HEK293 (cell line): Measurements from ENCODE around the gene RAB11FIP3.
A peak's percentile ranks its signal among the peaks of the same experiment; 100 is the strongest.

Experiments
- HOXD13 ChIP-seq: sonication (generic); formaldehyde crosslinking; IDR thresholded peaks from 2 replicates; pipeline ENCODE4 v1.8.0; 2022; ENCODE audit warnings: missing genetic modification reagents, borderline replicate concordance
- OVOL3 ChIP-seq: fragments of 450-650 bp; formaldehyde crosslinking; IDR thresholded peaks from 2 replicates; pipeline ENCODE4 v1.5.1; 2016; ENCODE audit warnings: missing biosample characterization, missing genetic modification characterization
- PRDM1 ChIP-seq: fragments of 450-650 bp; formaldehyde crosslinking; IDR thresholded peaks from 2 replicates; pipeline ENCODE4; 2016; ENCODE audit warnings: missing biosample characterization, missing genetic modification characterization
- SALL2 ChIP-seq: fragments of 450-650 bp; formaldehyde crosslinking; IDR thresholded peaks from 2 replicates; pipeline ENCODE4 v1.5.0; 2017; ENCODE audit warnings: missing biosample characterization, mild to moderate bottlenecking, missing genetic modification characterization, borderline replicate concordance
- ZBTB7A ChIP-seq: fragments of 450-650 bp; formaldehyde crosslinking; IDR thresholded peaks from 2 replicates; pipeline ENCODE4 v1.5.1; 2016; ENCODE audit warnings: low read depth, missing biosample characterization, missing genetic modification characterization
- ZNF132 ChIP-seq: fragments of 450-650 bp; formaldehyde crosslinking; IDR thresholded peaks from 2 replicates; pipeline ENCODE4 v1.5.1; 2017; ENCODE audit warnings: missing biosample characterization, missing genetic modification characterization, borderline replicate concordance
- ZNF184 ChIP-seq: fragments of 450-650 bp; IDR thresholded peaks from 2 replicates; pipeline ENCODE4 v1.5.1; 2018; ENCODE audit warnings: missing biosample characterization, mild to moderate bottlenecking, missing genetic modification characterization
- ZNF2 ChIP-seq: fragments of 450-650 bp; formaldehyde crosslinking; IDR thresholded peaks from 2 replicates; pipeline ENCODE4 v1.5.1; 2016; ENCODE audit warnings: missing biosample characterization, missing genetic modification characterization
- ZNF223 ChIP-seq: fragments of 450-650 bp; formaldehyde crosslinking; IDR thresholded peaks from 2 replicates; pipeline ENCODE4 v1.5.1; 2016; ENCODE audit warnings: missing biosample characterization, missing genetic modification characterization
- ZNF239 ChIP-seq: fragments of 450-650 bp; formaldehyde crosslinking; IDR thresholded peaks from 2 replicates; pipeline ENCODE4 v1.5.1; 2016; ENCODE audit warnings: missing biosample characterization, missing genetic modification characterization
- ZNF266 ChIP-seq: fragments of 450-650 bp; formaldehyde crosslinking; IDR thresholded peaks from 2 replicates; pipeline ENCODE4 v1.5.1; 2016; ENCODE audit warnings: missing biosample characterization, missing genetic modification characterization, low read depth
- ZNF324 ChIP-seq: fragments of 450-650 bp; formaldehyde crosslinking; IDR thresholded peaks from 2 replicates; pipeline ENCODE4 v1.5.1; 2016; ENCODE audit warnings: missing biosample characterization, missing genetic modification characterization
- ZNF350 ChIP-seq: fragments of 450-650 bp; formaldehyde crosslinking; IDR thresholded peaks from 2 replicates; pipeline ENCODE4 v1.5.0; 2017; ENCODE audit warnings: missing biosample characterization, mild to moderate bottlenecking, missing genetic modification characterization
- ZNF423 ChIP-seq: fragments of 450-650 bp; formaldehyde crosslinking; IDR thresholded peaks from 2 replicates; pipeline ENCODE4 v1.5.1; 2016; ENCODE audit warnings: missing biosample characterization, missing genetic modification characterization
- ZNF785 ChIP-seq: fragments of 450-650 bp; formaldehyde crosslinking; IDR thresholded peaks from 2 replicates; pipeline ENCODE4 v1.5.1; 2016; ENCODE audit warnings: missing biosample characterization, missing genetic modification characterization
- TF ChIP-seq, protein P1 (sequence below): fragments of 450-650 bp; formaldehyde crosslinking; conservative IDR thresholded peaks from 2 replicates; pipeline ENCODE4 v1.5.1; 2016; ENCODE audit warnings: low read depth, missing biosample characterization, missing genetic modification characterization
- TF ChIP-seq, protein P2 (sequence below): fragments of 450-650 bp; formaldehyde crosslinking; IDR thresholded peaks from 2 replicates; pipeline ENCODE4 v1.5.1; 2016; ENCODE audit warnings: missing biosample characterization, missing genetic modification characterization, low read depth
- TF ChIP-seq, protein P3 (sequence below): sonication (generic); formaldehyde crosslinking; IDR thresholded peaks from 2 replicates; pipeline ENCODE4 v1.8.1; 2022; ENCODE audit warnings: mild to moderate bottlenecking, moderate library complexity, missing genetic modification reagents
- TF ChIP-seq, protein P4 (sequence below): fragments of 450-650 bp; formaldehyde crosslinking; optimal IDR thresholded peaks from 2 replicates; pipeline ENCODE3; 2016; ENCODE audit warnings: missing biosample characterization, mild to moderate bottlenecking, missing genetic modification characterization
- TF ChIP-seq, protein P5 (sequence below): fragments of 450-650 bp; formaldehyde crosslinking; IDR thresholded peaks from 2 replicates; pipeline ENCODE4 v1.5.1; 2016; ENCODE audit warnings: missing biosample characterization, missing genetic modification characterization, borderline replicate concordance
- TF ChIP-seq, protein P6 (sequence below): fragments of 450-650 bp; formaldehyde crosslinking; IDR thresholded peaks from 2 replicates; pipeline ENCODE4 v1.5.1; 2017; ENCODE audit warnings: missing biosample characterization, missing genetic modification characterization
- TF ChIP-seq, protein P7 (sequence below): fragments of 450-650 bp; formaldehyde crosslinking; IDR thresholded peaks from 2 replicates; pipeline ENCODE4 v1.5.1; 2016; ENCODE audit warnings: missing biosample characterization, missing genetic modification characterization

The RAB11FIP3 gene

DNA sequence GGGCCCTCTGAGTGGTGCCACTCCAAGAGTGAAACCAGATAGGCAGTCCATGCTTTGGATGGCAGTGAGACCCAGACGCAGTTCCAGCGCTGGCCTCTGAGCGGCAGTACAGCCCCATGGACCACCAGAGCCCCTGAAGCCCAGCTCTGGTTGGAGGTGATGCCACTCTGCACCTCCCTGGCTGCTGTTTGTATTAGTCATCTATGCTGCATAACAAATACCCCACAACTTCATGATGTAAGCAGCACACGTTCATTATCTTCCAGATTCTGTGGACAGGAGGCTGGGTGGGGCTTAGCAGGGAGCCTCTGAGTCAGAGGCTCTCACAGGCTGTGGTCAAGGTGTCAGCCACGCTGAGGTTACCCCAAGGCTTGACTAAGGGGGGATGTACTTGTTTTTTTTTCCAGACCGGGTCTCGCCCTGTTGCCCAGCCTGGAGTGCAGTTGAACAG lies 33.5 kb upstream of the RAB11FIP3 start (continued):
- TF ChIP-seq, protein P1, sequence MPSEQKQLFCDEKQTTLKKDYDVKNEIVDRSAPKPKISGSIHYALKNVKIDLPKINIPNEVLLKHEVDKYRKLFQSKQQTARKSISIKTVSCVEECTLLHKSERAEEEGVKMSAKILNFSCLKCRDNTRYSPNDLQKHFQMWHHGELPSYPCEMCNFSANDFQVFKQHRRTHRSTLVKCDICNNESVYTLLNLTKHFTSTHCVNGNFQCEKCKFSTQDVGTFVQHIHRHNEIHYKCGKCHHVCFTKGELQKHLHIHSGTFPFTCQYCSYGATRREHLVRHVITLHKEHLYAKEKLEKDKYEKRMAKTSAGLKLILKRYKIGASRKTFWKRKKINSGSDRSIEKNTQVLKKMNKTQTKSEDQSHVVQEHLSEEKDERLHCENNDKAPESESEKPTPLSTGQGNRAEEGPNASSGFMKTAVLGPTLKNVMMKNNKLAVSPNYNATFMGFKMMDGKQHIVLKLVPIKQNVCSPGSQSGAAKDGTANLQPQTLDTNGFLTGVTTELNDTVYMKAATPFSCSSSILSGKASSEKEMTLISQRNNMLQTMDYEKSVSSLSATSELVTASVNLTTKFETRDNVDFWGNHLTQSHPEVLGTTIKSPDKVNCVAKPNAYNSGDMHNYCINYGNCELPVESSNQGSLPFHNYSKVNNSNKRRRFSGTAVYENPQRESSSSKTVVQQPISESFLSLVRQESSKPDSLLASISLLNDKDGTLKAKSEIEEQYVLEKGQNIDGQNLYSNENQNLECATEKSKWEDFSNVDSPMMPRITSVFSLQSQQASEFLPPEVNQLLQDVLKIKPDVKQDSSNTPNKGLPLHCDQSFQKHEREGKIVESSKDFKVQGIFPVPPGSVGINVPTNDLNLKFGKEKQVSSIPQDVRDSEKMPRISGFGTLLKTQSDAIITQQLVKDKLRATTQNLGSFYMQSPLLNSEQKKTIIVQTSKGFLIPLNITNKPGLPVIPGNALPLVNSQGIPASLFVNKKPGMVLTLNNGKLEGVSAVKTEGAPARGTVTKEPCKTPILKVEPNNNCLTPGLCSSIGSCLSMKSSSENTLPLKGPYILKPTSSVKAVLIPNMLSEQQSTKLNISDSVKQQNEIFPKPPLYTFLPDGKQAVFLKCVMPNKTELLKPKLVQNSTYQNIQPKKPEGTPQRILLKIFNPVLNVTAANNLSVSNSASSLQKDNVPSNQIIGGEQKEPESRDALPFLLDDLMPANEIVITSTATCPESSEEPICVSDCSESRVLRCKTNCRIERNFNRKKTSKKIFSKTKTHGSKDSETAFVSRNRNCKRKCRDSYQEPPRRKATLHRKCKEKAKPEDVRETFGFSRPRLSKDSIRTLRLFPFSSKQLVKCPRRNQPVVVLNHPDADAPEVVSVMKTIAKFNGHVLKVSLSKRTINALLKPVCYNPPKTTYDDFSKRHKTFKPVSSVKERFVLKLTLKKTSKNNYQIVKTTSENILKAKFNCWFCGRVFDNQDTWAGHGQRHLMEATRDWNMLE (tag by site-specific recombination), result no peak
- peak; percentile 66; the same call in 1 of the 2 replicates for TF ChIP-seq ZNF184 (tag by site-specific recombination)
- TF ChIP-seq ZNF423 (tag by site-specific recombination), result no peak
- TF ChIP-seq, protein P2, sequence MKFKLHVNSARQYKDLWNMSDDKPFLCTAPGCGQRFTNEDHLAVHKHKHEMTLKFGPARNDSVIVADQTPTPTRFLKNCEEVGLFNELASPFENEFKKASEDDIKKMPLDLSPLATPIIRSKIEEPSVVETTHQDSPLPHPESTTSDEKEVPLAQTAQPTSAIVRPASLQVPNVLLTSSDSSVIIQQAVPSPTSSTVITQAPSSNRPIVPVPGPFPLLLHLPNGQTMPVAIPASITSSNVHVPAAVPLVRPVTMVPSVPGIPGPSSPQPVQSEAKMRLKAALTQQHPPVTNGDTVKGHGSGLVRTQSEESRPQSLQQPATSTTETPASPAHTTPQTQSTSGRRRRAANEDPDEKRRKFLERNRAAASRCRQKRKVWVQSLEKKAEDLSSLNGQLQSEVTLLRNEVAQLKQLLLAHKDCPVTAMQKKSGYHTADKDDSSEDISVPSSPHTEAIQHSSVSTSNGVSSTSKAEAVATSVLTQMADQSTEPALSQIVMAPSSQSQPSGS, result no peak
- no peak for TF ChIP-seq ZNF785 (tag by site-specific recombination)
- TF ChIP-seq ZNF266 (tag by site-specific recombination), result no peak
- TF ChIP-seq ZNF2 (tag by site-specific recombination), result 0 out of 2 replicates have a peak, but pooled peaks have one; percentile 22
- TF ChIP-seq, protein P3, sequence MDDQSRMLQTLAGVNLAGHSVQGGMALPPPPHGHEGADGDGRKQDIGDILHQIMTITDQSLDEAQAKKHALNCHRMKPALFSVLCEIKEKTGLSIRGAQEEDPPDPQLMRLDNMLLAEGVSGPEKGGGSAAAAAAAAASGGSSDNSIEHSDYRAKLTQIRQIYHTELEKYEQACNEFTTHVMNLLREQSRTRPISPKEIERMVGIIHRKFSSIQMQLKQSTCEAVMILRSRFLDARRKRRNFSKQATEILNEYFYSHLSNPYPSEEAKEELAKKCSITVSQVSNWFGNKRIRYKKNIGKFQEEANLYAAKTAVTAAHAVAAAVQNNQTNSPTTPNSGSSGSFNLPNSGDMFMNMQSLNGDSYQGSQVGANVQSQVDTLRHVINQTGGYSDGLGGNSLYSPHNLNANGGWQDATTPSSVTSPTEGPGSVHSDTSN (CRISPR knock-in tag), result no peak
- TF ChIP-seq PRDM1 (tag by site-specific recombination), result no peak
- TF ChIP-seq, protein P4, sequence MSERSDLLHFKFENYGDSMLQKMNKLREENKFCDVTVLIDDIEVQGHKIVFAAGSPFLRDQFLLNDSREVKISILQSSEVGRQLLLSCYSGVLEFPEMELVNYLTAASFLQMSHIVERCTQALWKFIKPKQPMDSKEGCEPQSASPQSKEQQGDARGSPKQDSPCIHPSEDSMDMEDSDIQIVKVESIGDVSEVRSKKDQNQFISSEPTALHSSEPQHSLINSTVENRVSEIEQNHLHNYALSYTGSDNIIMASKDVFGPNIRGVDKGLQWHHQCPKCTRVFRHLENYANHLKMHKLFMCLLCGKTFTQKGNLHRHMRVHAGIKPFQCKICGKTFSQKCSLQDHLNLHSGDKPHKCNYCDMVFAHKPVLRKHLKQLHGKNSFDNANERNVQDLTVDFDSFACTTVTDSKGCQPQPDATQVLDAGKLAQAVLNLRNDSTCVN, result no peak
- TF ChIP-seq, protein P5, sequence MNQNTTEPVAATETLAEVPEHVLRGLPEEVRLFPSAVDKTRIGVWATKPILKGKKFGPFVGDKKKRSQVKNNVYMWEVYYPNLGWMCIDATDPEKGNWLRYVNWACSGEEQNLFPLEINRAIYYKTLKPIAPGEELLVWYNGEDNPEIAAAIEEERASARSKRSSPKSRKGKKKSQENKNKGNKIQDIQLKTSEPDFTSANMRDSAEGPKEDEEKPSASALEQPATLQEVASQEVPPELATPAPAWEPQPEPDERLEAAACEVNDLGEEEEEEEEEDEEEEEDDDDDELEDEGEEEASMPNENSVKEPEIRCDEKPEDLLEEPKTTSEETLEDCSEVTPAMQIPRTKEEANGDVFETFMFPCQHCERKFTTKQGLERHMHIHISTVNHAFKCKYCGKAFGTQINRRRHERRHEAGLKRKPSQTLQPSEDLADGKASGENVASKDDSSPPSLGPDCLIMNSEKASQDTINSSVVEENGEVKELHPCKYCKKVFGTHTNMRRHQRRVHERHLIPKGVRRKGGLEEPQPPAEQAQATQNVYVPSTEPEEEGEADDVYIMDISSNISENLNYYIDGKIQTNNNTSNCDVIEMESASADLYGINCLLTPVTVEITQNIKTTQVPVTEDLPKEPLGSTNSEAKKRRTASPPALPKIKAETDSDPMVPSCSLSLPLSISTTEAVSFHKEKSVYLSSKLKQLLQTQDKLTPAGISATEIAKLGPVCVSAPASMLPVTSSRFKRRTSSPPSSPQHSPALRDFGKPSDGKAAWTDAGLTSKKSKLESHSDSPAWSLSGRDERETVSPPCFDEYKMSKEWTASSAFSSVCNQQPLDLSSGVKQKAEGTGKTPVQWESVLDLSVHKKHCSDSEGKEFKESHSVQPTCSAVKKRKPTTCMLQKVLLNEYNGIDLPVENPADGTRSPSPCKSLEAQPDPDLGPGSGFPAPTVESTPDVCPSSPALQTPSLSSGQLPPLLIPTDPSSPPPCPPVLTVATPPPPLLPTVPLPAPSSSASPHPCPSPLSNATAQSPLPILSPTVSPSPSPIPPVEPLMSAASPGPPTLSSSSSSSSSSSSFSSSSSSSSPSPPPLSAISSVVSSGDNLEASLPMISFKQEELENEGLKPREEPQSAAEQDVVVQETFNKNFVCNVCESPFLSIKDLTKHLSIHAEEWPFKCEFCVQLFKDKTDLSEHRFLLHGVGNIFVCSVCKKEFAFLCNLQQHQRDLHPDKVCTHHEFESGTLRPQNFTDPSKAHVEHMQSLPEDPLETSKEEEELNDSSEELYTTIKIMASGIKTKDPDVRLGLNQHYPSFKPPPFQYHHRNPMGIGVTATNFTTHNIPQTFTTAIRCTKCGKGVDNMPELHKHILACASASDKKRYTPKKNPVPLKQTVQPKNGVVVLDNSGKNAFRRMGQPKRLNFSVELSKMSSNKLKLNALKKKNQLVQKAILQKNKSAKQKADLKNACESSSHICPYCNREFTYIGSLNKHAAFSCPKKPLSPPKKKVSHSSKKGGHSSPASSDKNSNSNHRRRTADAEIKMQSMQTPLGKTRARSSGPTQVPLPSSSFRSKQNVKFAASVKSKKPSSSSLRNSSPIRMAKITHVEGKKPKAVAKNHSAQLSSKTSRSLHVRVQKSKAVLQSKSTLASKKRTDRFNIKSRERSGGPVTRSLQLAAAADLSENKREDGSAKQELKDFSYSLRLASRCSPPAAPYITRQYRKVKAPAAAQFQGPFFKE (tag by site-specific recombination), result no peak
- TF ChIP-seq HOXD13 (CRISPR knock-in tag), result no peak
- no peak for TF ChIP-seq ZNF350 (tag by site-specific recombination)
- TF ChIP-seq ZNF324, result 0 out of 2 replicates have a peak, but pooled peaks have one; percentile 72
- no peak for TF ChIP-seq ZNF239 (tag by site-specific recombination)
- TF ChIP-seq, protein P6, sequence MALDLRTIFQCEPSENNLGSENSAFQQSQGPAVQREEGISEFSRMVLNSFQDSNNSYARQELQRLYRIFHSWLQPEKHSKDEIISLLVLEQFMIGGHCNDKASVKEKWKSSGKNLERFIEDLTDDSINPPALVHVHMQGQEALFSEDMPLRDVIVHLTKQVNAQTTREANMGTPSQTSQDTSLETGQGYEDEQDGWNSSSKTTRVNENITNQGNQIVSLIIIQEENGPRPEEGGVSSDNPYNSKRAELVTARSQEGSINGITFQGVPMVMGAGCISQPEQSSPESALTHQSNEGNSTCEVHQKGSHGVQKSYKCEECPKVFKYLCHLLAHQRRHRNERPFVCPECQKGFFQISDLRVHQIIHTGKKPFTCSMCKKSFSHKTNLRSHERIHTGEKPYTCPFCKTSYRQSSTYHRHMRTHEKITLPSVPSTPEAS, result no peak
- TF ChIP-seq ZNF223 (tag by site-specific recombination), result no peak
- TF ChIP-seq ZNF132, result no peak
- TF ChIP-seq ZBTB7A (tag by site-specific recombination), result no peak
- TF ChIP-seq, protein P7, sequence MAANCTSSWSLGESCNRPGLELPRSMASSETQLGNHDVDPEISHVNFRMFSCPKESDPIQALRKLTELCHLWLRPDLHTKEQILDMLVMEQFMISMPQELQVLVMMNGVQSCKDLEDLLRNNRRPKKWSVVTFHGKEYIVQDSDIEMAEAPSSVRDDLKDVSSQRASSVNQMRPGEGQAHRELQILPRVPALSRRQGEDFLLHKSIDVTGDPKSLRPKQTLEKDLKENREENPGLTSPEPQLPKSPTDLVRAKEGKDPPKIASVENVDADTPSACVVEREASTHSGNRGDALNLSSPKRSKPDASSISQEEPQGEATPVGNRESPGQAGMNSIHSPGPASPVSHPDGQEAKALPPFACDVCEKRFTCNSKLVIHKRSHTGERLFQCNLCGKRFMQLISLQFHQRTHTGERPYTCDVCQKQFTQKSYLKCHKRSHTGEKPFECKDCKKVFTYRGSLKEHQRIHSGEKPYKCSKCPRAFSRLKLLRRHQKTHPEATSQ (tag by site-specific recombination), result no peak
- TF ChIP-seq OVOL3 (tag by site-specific recombination), result no peak
- no peak for TF ChIP-seq SALL2 (tag by site-specific recombination)
